SU-DHL-6 (cell line): ENCODE results near the gene AHDC1.
A peak's percentile ranks its signal among the peaks of the same experiment; 100 is the strongest.

Experiments used
- H2AFZ ChIP-seq: fragments of 200-600 bp; sonication (generic); 2 replicates; pipeline ENCODE4 v1.6.1; 2014; ENCODE audit warnings: low read depth, mild to moderate bottlenecking, moderate library complexity, mixed read lengths, antibody characterized with exemption, low read length; ENCODE audit not compliant: severe bottlenecking
- H3F3A ChIP-seq: fragments of 200-600 bp; shearing (Covaris generic); 2 replicates; pipeline ENCODE4 v1.6.0; 2016; ENCODE audit warnings: antibody characterized with exemption, mild to moderate bottlenecking; ENCODE audit not compliant: insufficient read depth
- H3K27ac ChIP-seq: fragments of 200-600 bp; sonication (generic); 2 replicates; pipeline ENCODE4 v1.5.1; 2016; ENCODE audit warnings: low read depth, mild to moderate bottlenecking, low read length, moderate library complexity, mixed read lengths
- H3K27me3 ChIP-seq: fragments of 200-600 bp; sonication (generic), shearing (Covaris generic); 2 replicates; pipeline ENCODE4 v1.6.0; 2014; ENCODE audit warnings: mild to moderate bottlenecking, low read length
- H3K36me3 ChIP-seq: fragments of 200-600 bp; sonication (generic); 2 replicates; pipeline ENCODE4 v1.6.1; 2014; ENCODE audit warnings: mild to moderate bottlenecking, low read length, mixed read lengths
- H3K4me2 ChIP-seq: fragments of 300-600, 200-600 bp; shearing (Covaris generic), sonication (generic); 2 replicates; pipeline ENCODE4 v1.6.0; 2014; ENCODE audit warnings: low read length, low read depth, mild to moderate bottlenecking; ENCODE audit not compliant: poor library complexity, severe bottlenecking
- H3K4me3 ChIP-seq: fragments of 200-600 bp; sonication (generic); 2 replicates; pipeline ENCODE4 v1.5.1; 2014; ENCODE audit warnings: antibody characterized with exemption, low read length, mild to moderate bottlenecking, mixed read lengths; ENCODE audit not compliant: insufficient read depth, poor library complexity, severe bottlenecking
- H3K79me2 ChIP-seq: fragments of 200-600 bp; sonication (generic); 2 replicates; pipeline ENCODE4 v1.6.1; 2014; ENCODE audit warnings: mild to moderate bottlenecking, low read length, moderate library complexity; ENCODE audit not compliant: insufficient read depth
- H3K9ac ChIP-seq: fragments of 200-600 bp; sonication (generic); 2 replicates; pipeline ENCODE4 v1.7.0; 2014; ENCODE audit warnings: mild to moderate bottlenecking, low read length
- H3K9me2 ChIP-seq: fragments of 200-600 bp; sonication (generic); replicated peaks from 2 replicates; pipeline ENCODE4 v1.6.1; 2014; ENCODE audit warnings: low read length; ENCODE audit not compliant: insufficient read depth
- H3K9me3 ChIP-seq: fragments of 200-600 bp; sonication (generic); 2 replicates; pipeline ENCODE4 v1.6.1; 2014; ENCODE audit warnings: low read length, mixed read lengths; ENCODE audit not compliant: insufficient read depth
- H4K20me1 ChIP-seq: fragments of 200-600 bp; sonication (generic); 2 replicates; pipeline ENCODE4 v1.6.1; 2014; ENCODE audit warnings: low read depth, mild to moderate bottlenecking, antibody characterized with exemption, low read length, moderate library complexity, mixed read lengths
- EZH2phosphoT487 ChIP-seq: fragments of 200-600 bp; sonication (generic), shearing (Covaris generic); conservative IDR thresholded peaks from 2 replicates; pipeline ENCODE4 v1.6.1; 2018; ENCODE audit warnings: mild to moderate bottlenecking, antibody characterized with exemption, low read length, moderate library complexity, mixed read lengths
- TF ChIP-seq, protein P1 (sequence below): fragments of 200-600 bp; sonication (generic); IDR thresholded peaks from one replicate; pipeline ENCODE4 v1.5.1; 2017; ENCODE audit warnings: antibody characterized with exemption, mild to moderate bottlenecking, low read length, moderate library complexity; ENCODE audit not compliant: insufficient read depth, poor library complexity, severe bottlenecking

AHDC1 gene

DNA sequence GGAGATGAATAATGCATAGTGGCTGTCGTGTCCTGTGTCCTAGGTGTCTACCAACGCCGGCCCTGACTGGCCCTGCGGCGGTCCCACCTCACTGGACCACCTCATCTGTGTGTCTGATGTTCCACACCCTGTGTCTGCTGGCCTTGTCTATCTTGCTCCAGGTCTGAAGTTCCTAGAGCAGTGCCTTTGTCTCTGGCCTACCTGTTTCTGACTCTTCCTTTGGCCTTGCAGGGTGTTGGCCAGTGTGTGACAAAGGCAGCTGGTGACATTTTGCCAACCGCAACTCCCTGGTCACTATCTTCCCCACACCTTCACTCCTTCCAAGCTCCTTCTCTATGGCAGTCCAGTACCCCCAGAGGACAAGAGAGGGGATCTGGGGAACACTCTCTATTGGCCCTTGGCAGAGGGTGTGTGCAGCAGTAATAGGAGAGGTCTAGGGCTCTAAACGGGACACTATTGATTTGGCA, 1.4 kb upstream of the AHDC1 start:
- H3K9ac ChIP-seq = no peak overlapping the region
- H3K9me3 ChIP-seq = no peaks in the 10 kb centered on the region
- no peaks in the 10 kb centered on the region for H3K27me3 ChIP-seq
- no peaks in the 10 kb centered on the region for H4K20me1 ChIP-seq
- H3K9me2 ChIP-seq = no peaks in the 10 kb centered on the region
- no peak for TF ChIP-seq EZH2phosphoT487
- no peak overlapping the region for H3K4me3 ChIP-seq
- no peak overlapping the region for H2AFZ ChIP-seq
- no peak overlapping the region for H3K27ac ChIP-seq
- no peaks in the 10 kb centered on the region for H3F3A ChIP-seq
- H3K36me3 ChIP-seq = no peaks in the 10 kb centered on the region
- no peak overlapping the region for H3K4me2 ChIP-seq
- peaks cover 2% of the 10 kb centered on the region; the same call in 1 of the 2 replicates for H3K79me2 ChIP-seq

DNA sequence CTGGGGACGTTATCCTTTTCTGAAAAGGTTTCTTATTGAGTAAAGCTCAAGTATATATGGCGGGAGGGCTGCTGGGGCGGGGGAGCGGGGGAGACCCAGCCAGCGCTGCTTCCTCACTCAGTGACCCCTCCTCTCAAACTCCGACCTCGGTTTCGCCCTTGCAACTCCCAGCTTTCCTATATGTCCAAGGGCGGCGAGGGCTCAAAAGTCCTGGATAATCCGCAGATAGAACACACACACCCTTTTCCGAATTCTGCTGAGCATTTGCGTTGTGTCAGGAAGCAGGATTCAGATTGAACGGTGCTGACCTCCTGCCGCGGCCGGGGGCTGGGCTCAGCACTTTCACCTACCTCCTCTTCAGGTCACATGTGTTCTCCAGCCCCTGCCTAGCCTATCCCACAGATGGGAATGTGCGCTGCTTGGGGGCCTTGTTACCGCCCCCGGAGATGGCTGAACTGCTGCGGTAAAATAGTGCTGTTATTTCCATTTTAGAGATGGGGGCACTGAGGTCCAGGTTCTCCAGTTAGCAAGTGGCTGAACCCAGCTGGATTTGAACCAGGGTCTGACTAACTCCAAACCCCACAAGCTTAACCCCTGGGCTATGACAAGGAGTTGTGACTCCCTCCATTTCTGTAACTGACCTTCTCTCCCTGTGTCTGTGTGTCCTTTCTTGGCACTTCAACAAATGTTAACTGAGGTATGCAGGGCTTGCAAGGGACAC, 795 bp upstream of the AHDC1 start:
- Histone ChIP-seq H3K9me2 (no peaks in the 10 kb centered on the region), H3K9me3 (no peaks in the 10 kb centered on the region), H3K9ac (0 out of 2 replicates have a peak overlapping the region, but pooled peaks have one; percentile 68), H3K27me3 (no peaks in the 10 kb centered on the region), H3K27ac (no peak overlapping the region), H3K4me3 (peak overlapping the region; percentile 71), H2AFZ (peak overlapping the region; percentile 88), H3K79me2 (peaks cover 8% of the 10 kb centered on the region; the same call in 1 of the 2 replicates), H3K36me3 (no peaks in the 10 kb centered on the region), H3F3A (no peaks in the 10 kb centered on the region), H3K4me2 (peak overlapping the region; percentile 75), H4K20me1 (no peaks in the 10 kb centered on the region)
- TF ChIP-seq, protein P1, sequence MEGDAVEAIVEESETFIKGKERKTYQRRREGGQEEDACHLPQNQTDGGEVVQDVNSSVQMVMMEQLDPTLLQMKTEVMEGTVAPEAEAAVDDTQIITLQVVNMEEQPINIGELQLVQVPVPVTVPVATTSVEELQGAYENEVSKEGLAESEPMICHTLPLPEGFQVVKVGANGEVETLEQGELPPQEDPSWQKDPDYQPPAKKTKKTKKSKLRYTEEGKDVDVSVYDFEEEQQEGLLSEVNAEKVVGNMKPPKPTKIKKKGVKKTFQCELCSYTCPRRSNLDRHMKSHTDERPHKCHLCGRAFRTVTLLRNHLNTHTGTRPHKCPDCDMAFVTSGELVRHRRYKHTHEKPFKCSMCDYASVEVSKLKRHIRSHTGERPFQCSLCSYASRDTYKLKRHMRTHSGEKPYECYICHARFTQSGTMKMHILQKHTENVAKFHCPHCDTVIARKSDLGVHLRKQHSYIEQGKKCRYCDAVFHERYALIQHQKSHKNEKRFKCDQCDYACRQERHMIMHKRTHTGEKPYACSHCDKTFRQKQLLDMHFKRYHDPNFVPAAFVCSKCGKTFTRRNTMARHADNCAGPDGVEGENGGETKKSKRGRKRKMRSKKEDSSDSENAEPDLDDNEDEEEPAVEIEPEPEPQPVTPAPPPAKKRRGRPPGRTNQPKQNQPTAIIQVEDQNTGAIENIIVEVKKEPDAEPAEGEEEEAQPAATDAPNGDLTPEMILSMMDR = no peak
- TF ChIP-seq EZH2phosphoT487 = no peak

DNA sequence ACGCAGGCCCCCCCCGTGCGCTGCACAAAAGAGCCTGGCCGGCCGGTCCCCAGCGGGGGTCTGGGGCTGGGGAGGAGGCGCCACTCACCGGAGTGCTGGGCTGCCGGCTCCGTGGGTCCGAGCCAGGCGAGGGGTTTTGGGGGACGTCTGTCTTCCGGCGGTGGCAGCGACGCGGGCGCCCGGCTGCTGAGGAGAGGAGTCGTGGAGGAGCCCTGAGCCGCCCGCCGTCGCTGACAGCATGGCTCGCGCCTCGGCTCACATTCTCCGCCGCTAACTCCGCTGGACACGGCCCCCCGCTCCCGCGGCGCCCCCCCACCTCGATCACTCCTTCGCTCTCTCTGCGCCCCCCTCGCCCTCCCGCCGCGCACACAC, 649 bp downstream of the AHDC1 start:
- Histone ChIP-seq H3K27me3 (no peaks in the 10 kb centered on the region), H4K20me1 (no peaks in the 10 kb centered on the region), H2AFZ (peak overlapping the region; percentile 8), H3K9ac (peak overlapping the region; percentile 68), H3F3A (no peaks in the 10 kb centered on the region), H3K36me3 (no peaks in the 10 kb centered on the region), H3K9me3 (no peaks in the 10 kb centered on the region), H3K4me2 (peak overlapping the region; percentile 75), H3K79me2 (peaks cover 14% of the 10 kb centered on the region; the same call in 1 of the 2 replicates), H3K9me2 (no peaks in the 10 kb centered on the region), H3K27ac (no peak overlapping the region), H3K4me3 (peak overlapping the region; percentile 71)
- TF ChIP-seq, protein P1 = no peak
- TF ChIP-seq EZH2phosphoT487 = no peak
